Thoracic aorta (tissue), 2 donors: ENCODE measurements around the gene ST8SIA3. TPM values are rescaled to one million over a fixed set of nuclear protein-coding genes. Genes with fewer than 3 reads are reported as not detected.

Experiments used
- ATAC-seq: fragments of 150-250 bp; one replicate; pipeline ENCODE4 v1.8.0; 2017; ENCODE audit warnings: low read depth; ENCODE audit not compliant: insufficient number of reproducible peaks, low FRiP score
- DNase-seq: peaks from one replicate; pipeline ENCODE4 v3.0.0-alpha.2; 2020; ENCODE audit warnings: low spot score
- H3K27ac ChIP-seq, 2 donors: fragments of 200-600 bp; sonication (generic); 1 replicate in 1 of 2; 2 replicates in 1 of 2; pipeline ENCODE4 v1.5.1; 2016; ENCODE audit warnings: mild to moderate bottlenecking in 2 of 2, moderate library complexity in 2 of 2
- H3K27me3 ChIP-seq: fragments of 200-600 bp; sonication (generic); replicated peaks from 2 replicates; pipeline ENCODE4 v1.6.0; 2016; ENCODE audit warnings: mild to moderate bottlenecking; ENCODE audit not compliant: insufficient read depth
- H3K36me3 ChIP-seq: fragments of 200-600 bp; sonication (generic); one replicate; pipeline ENCODE4 v1.5.1; 2016
- H3K4me1 ChIP-seq, 2 donors: fragments of 200-600 bp; sonication (generic); 1 replicate in 1 of 2; 2 replicates in 1 of 2; pipeline versions ENCODE4 v1.5.1 to v1.6.0; 2016; ENCODE audit warnings: low read depth in 2 of 2, mild to moderate bottlenecking in 1 of 2; ENCODE audit not compliant: control insufficient read depth in 1 of 2
- H3K4me3 ChIP-seq: fragments of 200-600 bp; sonication (generic); 2 replicates; pipeline ENCODE4 v1.5.1; 2016; ENCODE audit warnings: mild to moderate bottlenecking
- H3K9me3 ChIP-seq: fragments of 200-600 bp; sonication (generic); 2 replicates; pipeline ENCODE4 v1.5.1; 2016
- CTCF ChIP-seq: fragments of 200-600 bp; sonication (generic); IDR thresholded peaks from one replicate; pipeline ENCODE4 v1.5.1; 2019; ENCODE audit warnings: antibody characterized with exemption
- total RNA-seq, 2 donors: library from RNA; depleted of rRNA; stranded (reverse); fragments of >200 nt; gene quantifications; one replicate each; pipeline versions ENCODE4 v1.1.0 to v1.2.3, GENCODE V29; 2016

ST8SIA3 gene
- total RNA-seq, 2 donors from 2014 or later: not detected

- Histone ChIP-seq H3K9me3 (no peaks in the 10 kb centered on the region), H3K4me1 (no peaks in the 10 kb centered on the region), H3K27ac (no peak overlapping the region), H3K4me3 (no peak overlapping the region), H3K36me3 (no peaks in the 10 kb centered on the region), H3K27me3 (no peaks in the 10 kb centered on the region)
- TF ChIP-seq CTCF: no peak
- ATAC-seq (no peak), DNase-seq (no peak)
These were observed 18.0 kb upstream of the ST8SIA3 start for GRCh38 chr18:57334383-57334782.

DNA sequence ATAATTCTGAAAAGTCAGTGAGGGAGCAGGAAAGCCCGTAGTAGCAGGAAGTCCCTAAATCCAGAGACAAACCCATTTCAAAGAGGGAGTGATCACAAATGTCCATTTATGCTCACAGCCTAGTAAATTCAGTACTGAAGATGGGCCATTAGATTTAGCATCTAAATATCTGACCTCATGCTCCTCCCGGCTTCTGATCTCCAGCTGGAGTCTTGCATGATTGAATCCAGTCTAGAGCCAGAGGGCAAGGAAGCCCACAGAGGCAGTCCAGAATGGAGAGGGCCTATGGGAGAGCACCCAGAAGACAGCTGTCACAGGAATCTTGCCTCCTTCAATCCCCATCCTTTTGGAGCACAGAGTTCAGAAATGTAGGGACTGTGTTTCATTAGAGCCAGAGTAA is 16.0 kb upstream of the ST8SIA3 start:
- Histone ChIP-seq H3K4me1 (no peaks in the 10 kb centered on the region), H3K27me3 (no peaks in the 10 kb centered on the region), H3K36me3 (no peaks in the 10 kb centered on the region), H3K27ac (no peak overlapping the region), H3K4me3 (no peak overlapping the region), H3K9me3 (no peaks in the 10 kb centered on the region)
- ATAC-seq: no peak
- DNase-seq: no peak
- no peak for TF ChIP-seq CTCF

DNA sequence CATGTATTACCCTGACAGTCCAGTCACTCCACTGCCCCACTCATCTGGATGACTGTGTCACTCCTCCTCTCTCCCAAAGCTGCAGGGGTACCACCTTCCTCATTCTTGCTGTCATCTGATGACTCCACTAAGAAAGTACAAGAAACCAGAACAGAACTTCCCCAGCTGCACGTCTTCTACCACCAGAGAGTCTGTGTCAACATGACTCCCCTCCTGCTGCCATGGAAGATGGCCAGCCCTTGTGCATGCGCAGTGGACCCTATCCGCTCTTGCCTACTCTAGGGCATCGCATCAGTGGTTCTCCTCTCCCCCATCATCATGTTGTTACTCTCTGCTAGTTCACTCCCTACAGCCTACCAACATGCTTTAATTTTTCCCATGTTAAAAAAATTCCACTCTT is 14.5 kb upstream of the ST8SIA3 start:
- no peaks in the 10 kb centered on the region for H3K4me1 ChIP-seq
- no peaks in the 10 kb centered on the region for H3K9me3 ChIP-seq
- no peaks in the 10 kb centered on the region for H3K27me3 ChIP-seq
- ATAC-seq: no peak
- DNase-seq: no peak
- H3K4me3 ChIP-seq: no peak overlapping the region
- H3K27ac ChIP-seq: no peak overlapping the region
- H3K36me3 ChIP-seq: no peaks in the 10 kb centered on the region
- no peak for TF ChIP-seq CTCF

GRCh38 chr18:57343833-57344232 is 8.5 kb upstream of the ST8SIA3 start:
- H3K36me3 ChIP-seq: no peaks in the 10 kb centered on the region
- H3K4me3 ChIP-seq: no peak overlapping the region
- no peaks in the 10 kb centered on the region for H3K9me3 ChIP-seq
- no peak for DNase-seq
- H3K27me3 ChIP-seq: no peaks in the 10 kb centered on the region
- H3K27ac ChIP-seq: no peak overlapping the region
- H3K4me1 ChIP-seq: no peaks in the 10 kb centered on the region
- TF ChIP-seq CTCF: no peak
- ATAC-seq: no peak

DNA sequence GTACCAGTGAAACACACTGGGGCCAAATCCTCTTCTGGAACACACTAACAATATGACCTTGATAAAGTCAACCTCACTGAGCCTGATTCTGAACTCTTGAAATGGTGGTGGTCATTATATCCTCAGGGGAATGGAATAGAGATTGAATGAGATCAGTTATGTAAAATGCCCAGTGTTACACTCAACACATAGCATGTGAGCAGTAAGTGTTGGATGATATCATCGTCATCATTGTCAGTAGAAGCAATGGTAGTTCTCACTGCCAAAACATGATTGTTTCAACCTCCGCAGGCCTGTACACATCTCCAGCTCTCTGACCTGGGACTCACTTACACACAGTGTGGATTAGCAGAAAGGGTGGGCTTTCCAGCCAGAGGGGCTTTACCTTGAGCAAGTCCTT is 5.5 kb upstream of the ST8SIA3 start:
- H3K27ac ChIP-seq: no peak overlapping the region
- no peak for DNase-seq
- H3K4me1 ChIP-seq: no peaks in the 10 kb centered on the region
- H3K27me3 ChIP-seq: no peaks in the 10 kb centered on the region
- H3K36me3 ChIP-seq: no peaks in the 10 kb centered on the region
- no peaks in the 10 kb centered on the region for H3K9me3 ChIP-seq
- H3K4me3 ChIP-seq: no peak overlapping the region
- no peak for TF ChIP-seq CTCF
- ATAC-seq: no peak
